Endothelial cell of umbilical vein (primary cell): ENCODE data around the gene CCDC197.

Experiments
- CTCF ChIP-seq, 2 donors: IDR thresholded peaks; 1 replicate in 1 of 2; 2 replicates in 1 of 2; pipeline ENCODE4 v1.5.1; 2011; ENCODE audit warnings: low read length in 2 of 2, mild to moderate bottlenecking in 2 of 2, moderate library complexity in 2 of 2, control low read depth in 1 of 2, inconsistent platforms in 1 of 2, low read depth in 1 of 2; ENCODE audit not compliant: insufficient read depth in 1 of 2; ENCODE audit errors: extremely low read depth in 1 of 2
- EZH2 ChIP-seq: IDR thresholded peaks from 2 replicates; pipeline ENCODE4 v1.6.1; 2012; ENCODE audit warnings: borderline replicate concordance, low read depth, mild to moderate bottlenecking, moderate library complexity, low read length, inconsistent platforms; ENCODE audit not compliant: severe bottlenecking
- FOS ChIP-seq: IDR thresholded peaks from 2 replicates; pipeline ENCODE4 v1.6.1; 2011; ENCODE audit warnings: mild to moderate bottlenecking, low read length, moderate library complexity, borderline replicate concordance; ENCODE audit not compliant: insufficient read depth
- GATA2 ChIP-seq: IDR thresholded peaks from 2 replicates; pipeline ENCODE4 v1.7.0; 2011; ENCODE audit warnings: low read depth, mild to moderate bottlenecking, moderate library complexity, mixed read lengths, low read length; ENCODE audit not compliant: insufficient read length, insufficient read depth
- JUN ChIP-seq: IDR thresholded peaks from 2 replicates; pipeline ENCODE4 v1.6.1; 2011; ENCODE audit warnings: borderline replicate concordance, low read depth; ENCODE audit not compliant: insufficient read length, insufficient read depth
- MAX ChIP-seq: IDR thresholded peaks from 2 replicates; pipeline ENCODE4 v1.6.1; 2011; ENCODE audit not compliant: insufficient read depth, insufficient read length
- POLR2A ChIP-seq: IDR thresholded peaks from 2 replicates; pipeline ENCODE4 v1.6.1; 2012; ENCODE audit warnings: low read depth, mild to moderate bottlenecking, control low read depth, low read length
- POLR2AphosphoS5 ChIP-seq: IDR thresholded peaks from 2 replicates; pipeline ENCODE4 v1.6.1; 2012; ENCODE audit warnings: low read depth, mild to moderate bottlenecking, control low read depth, low read length, moderate library complexity; ENCODE audit not compliant: insufficient read depth

- TF ChIP-seq CTCF (IDR thresholded peaks at IDR 0.05; ENCODE audit: extremely low read depth in 1 of 2, insufficient read depth in 1 of 2, low read depth in 1 of 2, low read length in 2 of 2), result no peak
- no peak for TF ChIP-seq POLR2A
- no peak for TF ChIP-seq POLR2AphosphoS5
- TF ChIP-seq FOS, result no peak
- TF ChIP-seq EZH2, result no peak
- no peak for TF ChIP-seq MAX
- TF ChIP-seq GATA2, result no peak
- no peak for TF ChIP-seq JUN
These were observed 11.1 kb downstream of the CCDC197 start for GRCh38 chr14:94008234-94008633.
